ENCODE data around the gene TRIP13.
"Not testable (repeated sequence)": the region's sequence is repeated elsewhere in the genome, so short reads cannot be mapped to it uniquely, and the experiment has no call there.

The TRIP13 gene

GRCh38 chr5:935510-936084 is 42.9 kb downstream of the TRIP13 start:
- in situ Hi-C loops (cut with HindIII; ENCODE audit: low sequenced_read_pairs), result loop anchor here (25.0 kb wide), 2 partner anchors 227 to 377 kb away; no protein-coding TSS in a partner anchor
- no peak overlapping the region for H3K4me3 ChIP-seq (ENCODE audit: low read depth, low read length)
- TF ChIP-seq CTCF (IDR thresholded peaks at IDR 0.05; ENCODE audit: low read depth, low read length, missing control alignments), result no peak
- no peak for DNase-seq (ENCODE audit: low read depth)

DNA sequence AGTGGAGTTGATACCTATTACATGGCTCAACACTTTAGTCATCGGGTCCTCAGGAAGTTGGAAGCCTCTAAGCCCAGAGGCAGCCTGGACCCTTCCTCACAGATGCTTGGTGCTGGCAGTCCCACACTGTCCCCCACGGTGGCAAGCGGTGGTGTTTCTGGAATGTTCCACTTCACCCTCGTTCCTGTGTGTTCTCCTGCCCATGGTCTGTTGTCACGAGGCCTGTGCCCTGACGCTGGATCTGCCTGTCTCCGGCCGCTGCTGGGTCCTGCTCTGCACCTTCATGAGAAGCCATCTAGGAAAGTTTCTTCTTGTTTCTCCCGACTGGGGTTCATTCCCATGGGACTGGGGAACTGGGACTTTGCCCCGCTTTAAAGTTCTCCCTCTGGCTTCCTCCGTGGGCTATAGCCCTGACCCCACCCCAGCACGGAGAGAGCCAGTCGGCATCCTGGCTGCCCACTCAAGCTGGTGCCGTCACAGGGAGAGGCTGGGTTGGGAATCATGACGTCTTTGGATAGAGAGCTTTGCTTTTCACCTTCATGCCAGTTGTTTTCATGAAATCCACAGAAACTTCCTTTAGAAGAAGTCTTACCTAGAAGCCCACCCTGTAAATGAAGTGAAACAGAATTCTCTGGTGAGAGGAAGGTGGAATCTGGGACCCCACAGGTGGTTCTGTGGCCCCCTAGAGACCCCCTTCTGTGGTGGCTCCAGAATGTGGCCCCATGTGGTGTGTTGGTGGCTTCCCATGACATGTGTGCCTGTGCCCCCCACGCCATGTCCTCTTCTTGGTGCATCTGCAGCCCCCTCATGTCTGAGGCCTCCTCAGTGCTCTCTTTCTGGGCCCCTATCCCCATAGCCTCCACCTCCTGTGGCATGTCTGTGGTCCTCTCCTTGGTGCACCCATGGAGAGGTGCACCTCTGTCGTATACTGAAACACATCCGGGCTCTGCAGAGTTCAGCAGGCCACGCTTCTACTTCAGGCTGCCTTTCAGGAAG is 43.8 kb downstream of the TRIP13 start:
- DNase-seq (ENCODE audit: low read depth), result no peak
- no peak for TF ChIP-seq CTCF (IDR thresholded peaks at IDR 0.05; ENCODE audit: low read depth, low read length, missing control alignments)
- no peak overlapping the region for H3K4me3 ChIP-seq (ENCODE audit: low read depth, low read length)
- in situ Hi-C loops (cut with HindIII; ENCODE audit: low sequenced_read_pairs), result loop anchor here (25.0 kb wide), 2 partner anchors 226 to 376 kb away; no protein-coding TSS in a partner anchor

DNA sequence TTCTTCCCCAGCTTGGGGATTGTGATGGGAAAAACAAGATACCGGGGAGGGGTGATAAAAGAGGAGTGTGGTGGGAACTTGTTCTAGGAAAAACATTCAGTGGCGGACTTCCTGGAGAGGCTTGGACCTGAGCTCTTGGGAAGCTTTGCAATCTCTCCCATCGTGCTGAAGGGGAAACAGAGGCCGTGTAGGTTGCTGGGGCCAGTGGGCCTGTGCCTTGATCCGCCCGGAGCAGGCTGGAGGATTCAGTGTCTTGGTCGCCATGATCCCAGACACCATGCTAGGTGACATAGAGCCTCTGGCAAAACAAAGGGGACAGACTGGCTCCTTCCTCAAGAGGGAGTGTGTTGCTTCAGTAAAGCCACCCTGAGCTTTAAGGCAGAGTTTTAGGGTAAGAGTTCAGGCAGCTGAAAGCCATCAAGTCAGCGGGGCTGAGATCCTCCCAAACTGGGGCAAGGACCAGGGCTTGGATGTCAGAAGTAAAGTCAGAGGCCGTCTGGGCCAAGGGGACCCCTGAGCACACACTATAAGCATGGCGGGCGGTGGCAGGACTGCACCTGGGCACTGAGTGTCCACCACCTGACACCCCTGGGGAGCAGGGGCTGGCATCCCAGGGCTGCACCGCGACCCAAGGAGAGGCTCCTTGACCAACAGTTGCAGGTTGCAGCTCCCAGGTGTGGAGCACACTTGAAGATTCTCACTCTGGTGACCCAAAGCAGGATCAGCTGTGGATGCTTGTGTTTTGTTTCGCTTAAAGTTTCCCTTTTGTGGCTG is 44.7 kb downstream of the TRIP13 start:
- no peak for DNase-seq (ENCODE audit: low read depth)
- H3K4me3 ChIP-seq (ENCODE audit: low read depth, low read length), result no peak overlapping the region
- in situ Hi-C loops (cut with HindIII; ENCODE audit: low sequenced_read_pairs), result loop anchor here (25.0 kb wide), 2 partner anchors 225 to 375 kb away; no protein-coding TSS in a partner anchor
- TF ChIP-seq CTCF (IDR thresholded peaks at IDR 0.05; ENCODE audit: low read depth, low read length, missing control alignments), result no peak

GRCh38 chr5:939368-939767 is 46.7 kb downstream of the TRIP13 start:
- no peak for DNase-seq (ENCODE audit: low read depth)
- in situ Hi-C loops (cut with HindIII; ENCODE audit: low sequenced_read_pairs), result loop anchor here (25.0 kb wide), 2 partner anchors 223 to 373 kb away; no protein-coding TSS in a partner anchor

GRCh38 chr5:940741-941140 is 48.1 kb downstream of the TRIP13 start:
- DNase-seq (ENCODE audit: low read depth); H3K4me3 ChIP-seq (ENCODE audit: low read depth, low read length): not testable (repeated sequence)
- in situ Hi-C loops (cut with HindIII; ENCODE audit: low sequenced_read_pairs), result loop anchor here (25.0 kb wide), 2 partner anchors 222 to 372 kb away; no protein-coding TSS in a partner anchor

More at GRCh38 chr5:939368-939767, 46.7 kb downstream of the TRIP13 start:
- no peak overlapping the region for H3K4me3 ChIP-seq (ENCODE audit: low read depth, low read length)
- TF ChIP-seq CTCF (IDR thresholded peaks at IDR 0.05; ENCODE audit: low read depth, low read length, missing control alignments), result no peak

DNA sequence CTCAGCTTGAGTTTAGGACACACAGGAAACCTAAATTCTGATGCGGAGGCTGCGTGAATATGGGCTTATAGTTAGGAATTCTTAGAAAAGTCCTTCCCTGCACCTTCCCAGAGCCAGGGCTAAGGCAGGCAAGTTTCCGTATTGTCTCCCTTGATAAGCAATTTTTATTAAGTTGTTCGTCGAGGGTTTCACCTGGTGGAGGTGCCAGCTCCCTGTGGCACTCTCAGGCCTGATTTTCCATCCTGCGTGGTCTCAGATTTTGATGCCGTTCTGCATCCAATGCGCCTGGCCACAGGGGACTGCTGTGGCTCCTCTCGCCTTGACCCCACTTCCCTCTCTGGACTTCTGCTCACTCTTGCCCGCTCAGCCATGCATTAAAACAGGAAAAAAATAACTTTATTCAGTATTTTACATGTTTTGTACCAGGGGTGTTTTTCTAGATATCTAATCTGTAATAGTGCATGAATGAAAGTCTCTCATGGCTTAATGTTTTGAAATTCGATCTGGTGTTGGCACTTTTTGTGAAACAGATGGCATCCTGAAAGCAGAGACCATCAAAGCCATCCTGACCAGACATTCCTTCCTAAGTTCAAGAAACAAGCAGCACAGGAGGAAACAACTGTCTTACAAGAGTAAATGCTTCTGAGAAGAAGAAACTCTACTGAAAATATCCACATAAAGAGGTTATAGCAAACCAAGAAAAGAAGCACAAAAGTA is 50.7 kb downstream of the TRIP13 start:
- in situ Hi-C loops (cut with HindIII; ENCODE audit: low sequenced_read_pairs), result loop anchor here (25.0 kb wide), 2 partner anchors 219 to 369 kb away; no protein-coding TSS in a partner anchor
- no peak overlapping the region for H3K4me3 ChIP-seq (ENCODE audit: low read depth, low read length)
- no peak for DNase-seq (ENCODE audit: low read depth)
- TF ChIP-seq CTCF (IDR thresholded peaks at IDR 0.05; ENCODE audit: low read depth, low read length, missing control alignments), result no peak

All from astrocyte of the cerebellum (primary cell).